HAP-1 (cell line): ENCODE results near the gene SOAT2.
A peak's percentile ranks its signal among the peaks of the same experiment; 100 is the strongest.

Experiments used
- DNase-seq, 2 experiments: peaks; one replicate each; pipeline ENCODE4 v3.0.0-alpha.2; 2016 to 2020; ENCODE audit warnings: low spot score in 2 of 2
- H3K27me3 ChIP-seq: fragments of 250-450 bp; sonication (Bioruptor Pico); 2 replicates; pipeline ENCODE4 v1.5.1; 2020; ENCODE audit warnings: low read depth, mild to moderate bottlenecking, moderate library complexity
- H3K36me3 ChIP-seq: fragments of 250-450 bp; sonication (Bioruptor Pico); replicated peaks from 2 replicates; pipeline ENCODE4 v1.5.1; 2020; ENCODE audit warnings: mild to moderate bottlenecking
- H3K4me1 ChIP-seq: fragments of 250-450 bp; sonication (Bioruptor Pico); 2 replicates; pipeline ENCODE4 v1.5.1; 2020; ENCODE audit warnings: mild to moderate bottlenecking
- H3K4me3 ChIP-seq: fragments of 250-450 bp; sonication (Bioruptor Pico); 2 replicates; pipeline ENCODE4 v1.5.1; 2020; ENCODE audit warnings: mild to moderate bottlenecking, moderate library complexity
- H3K9me3 ChIP-seq: fragments of 250-450 bp; sonication (Bioruptor Pico); 2 replicates; pipeline ENCODE4 v1.5.1; 2020; ENCODE audit warnings: mild to moderate bottlenecking, moderate library complexity
- in situ Hi-C: fragments of 300-500 bp; cut with MboI; formaldehyde crosslinking; loops from 3 replicates; pipeline ENCODE4 v1.14.3; 2020; ENCODE audit warnings: low sequenced_read_pairs, inconsistent platforms, mixed read lengths

Gene SOAT2, protein sequence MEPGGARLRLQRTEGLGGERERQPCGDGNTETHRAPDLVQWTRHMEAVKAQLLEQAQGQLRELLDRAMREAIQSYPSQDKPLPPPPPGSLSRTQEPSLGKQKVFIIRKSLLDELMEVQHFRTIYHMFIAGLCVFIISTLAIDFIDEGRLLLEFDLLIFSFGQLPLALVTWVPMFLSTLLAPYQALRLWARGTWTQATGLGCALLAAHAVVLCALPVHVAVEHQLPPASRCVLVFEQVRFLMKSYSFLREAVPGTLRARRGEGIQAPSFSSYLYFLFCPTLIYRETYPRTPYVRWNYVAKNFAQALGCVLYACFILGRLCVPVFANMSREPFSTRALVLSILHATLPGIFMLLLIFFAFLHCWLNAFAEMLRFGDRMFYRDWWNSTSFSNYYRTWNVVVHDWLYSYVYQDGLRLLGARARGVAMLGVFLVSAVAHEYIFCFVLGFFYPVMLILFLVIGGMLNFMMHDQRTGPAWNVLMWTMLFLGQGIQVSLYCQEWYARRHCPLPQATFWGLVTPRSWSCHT

DNA sequence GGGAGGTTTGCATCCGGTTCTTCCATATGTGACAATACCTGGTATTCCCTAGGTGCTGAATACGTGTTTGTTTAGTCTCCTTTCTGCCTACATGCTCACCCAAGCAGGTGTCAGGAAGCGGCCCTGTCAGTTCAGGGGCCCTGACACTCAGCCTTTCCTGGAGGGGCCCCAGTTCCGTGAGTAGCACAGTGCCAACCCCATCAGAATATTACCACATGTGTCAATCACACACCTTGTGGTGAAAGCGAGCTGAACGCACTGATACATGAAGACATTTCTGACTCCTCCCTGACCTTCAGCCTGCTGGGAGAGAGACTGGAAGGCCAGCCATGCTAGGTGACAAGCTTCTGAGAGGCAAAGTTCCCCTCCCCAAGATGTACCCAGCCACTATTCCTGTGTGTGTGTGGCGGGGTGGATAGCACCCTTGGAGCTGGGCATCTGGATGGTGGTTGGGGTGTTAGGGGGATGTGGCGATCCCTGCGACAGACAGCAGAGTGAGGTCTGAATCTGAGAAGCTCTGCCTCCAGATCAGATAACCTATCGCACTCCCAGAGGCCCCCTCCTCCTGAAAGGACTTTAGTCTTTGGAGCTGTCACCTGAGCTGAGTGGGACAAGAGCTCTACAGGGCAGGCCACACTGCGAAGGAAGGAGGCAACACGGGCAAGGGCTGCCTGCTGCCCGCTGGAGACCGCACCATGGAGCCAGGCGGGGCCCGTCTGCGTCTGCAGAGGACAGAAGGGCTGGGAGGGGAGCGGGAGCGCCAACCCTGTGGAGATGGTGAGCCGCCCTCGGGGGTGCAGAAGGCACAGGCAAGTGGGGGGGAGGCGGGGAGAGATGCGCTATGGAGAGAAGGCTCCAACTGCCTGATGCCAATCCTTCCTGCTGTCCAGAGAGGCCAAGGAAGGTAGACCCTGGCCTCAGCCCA, at the start of gene SOAT2:
Gene SOAT2, plus strand, starts transcription at position 604 of the 925 bp plus-strand sequence. Its CDS starts 92 bp downstream, at position 696.
- in situ Hi-C loops = no loop called here
- Histone ChIP-seq H3K36me3 (no peaks in the 10 kb centered on the region), H3K9me3 (no peaks in the 10 kb centered on the region), H3K27me3 (no peaks in the 10 kb centered on the region), H3K4me3 (no peak within 1 kb of the TSS), H3K4me1 (no peaks in the 10 kb centered on the region; the same call in 1 of the 2 replicates)
- DNase-seq = no peak

DNA sequence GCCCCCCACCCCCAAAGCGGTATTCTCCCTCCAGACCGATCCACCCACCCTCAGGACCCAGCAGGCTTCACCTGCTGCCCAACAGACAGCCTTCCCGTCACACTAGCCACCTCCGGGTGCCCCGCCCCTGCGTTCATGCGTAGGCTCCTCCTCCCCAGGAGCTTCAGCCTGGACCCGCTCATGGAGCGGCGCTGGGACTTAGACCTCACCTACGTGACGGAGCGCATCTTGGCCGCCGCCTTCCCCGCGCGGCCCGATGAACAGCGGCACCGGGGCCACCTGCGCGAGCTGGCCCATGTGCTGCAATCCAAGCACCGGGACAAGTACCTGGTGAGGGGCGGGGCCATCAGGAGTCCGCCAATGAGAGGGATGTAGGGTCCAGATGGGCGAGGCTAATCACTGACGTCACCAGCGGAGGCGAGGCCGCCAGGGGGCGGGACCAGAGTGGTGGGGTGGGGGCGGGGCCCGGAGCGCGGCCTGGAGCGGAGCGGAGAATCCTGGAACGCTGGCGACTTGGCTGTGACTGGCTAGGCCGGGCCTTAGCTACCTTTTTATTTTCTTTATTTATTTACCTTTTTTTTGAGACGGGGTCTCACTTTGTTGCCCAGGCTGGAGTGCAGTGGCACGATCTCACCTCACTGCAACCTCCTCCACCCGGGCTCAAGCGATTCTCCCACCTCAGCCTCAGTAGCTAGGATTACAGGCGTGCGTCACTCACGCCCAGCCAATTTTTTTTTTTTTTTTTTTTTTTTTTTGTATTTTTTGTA, 49.0 kb upstream of the SOAT2 start:
- Histone ChIP-seq H3K36me3 (no peaks in the 10 kb centered on the region), H3K4me3 (peak overlapping the region; percentile 81), H3K4me1 (peaks cover 5% of the 10 kb centered on the region), H3K27me3 (peaks cover 2% of the 10 kb centered on the region; the same call in 1 of the 2 replicates), H3K9me3 (no peaks in the 10 kb centered on the region)
- peak; percentile 91 to 98 for DNase-seq
- in situ Hi-C loops = no loop called here

DNA sequence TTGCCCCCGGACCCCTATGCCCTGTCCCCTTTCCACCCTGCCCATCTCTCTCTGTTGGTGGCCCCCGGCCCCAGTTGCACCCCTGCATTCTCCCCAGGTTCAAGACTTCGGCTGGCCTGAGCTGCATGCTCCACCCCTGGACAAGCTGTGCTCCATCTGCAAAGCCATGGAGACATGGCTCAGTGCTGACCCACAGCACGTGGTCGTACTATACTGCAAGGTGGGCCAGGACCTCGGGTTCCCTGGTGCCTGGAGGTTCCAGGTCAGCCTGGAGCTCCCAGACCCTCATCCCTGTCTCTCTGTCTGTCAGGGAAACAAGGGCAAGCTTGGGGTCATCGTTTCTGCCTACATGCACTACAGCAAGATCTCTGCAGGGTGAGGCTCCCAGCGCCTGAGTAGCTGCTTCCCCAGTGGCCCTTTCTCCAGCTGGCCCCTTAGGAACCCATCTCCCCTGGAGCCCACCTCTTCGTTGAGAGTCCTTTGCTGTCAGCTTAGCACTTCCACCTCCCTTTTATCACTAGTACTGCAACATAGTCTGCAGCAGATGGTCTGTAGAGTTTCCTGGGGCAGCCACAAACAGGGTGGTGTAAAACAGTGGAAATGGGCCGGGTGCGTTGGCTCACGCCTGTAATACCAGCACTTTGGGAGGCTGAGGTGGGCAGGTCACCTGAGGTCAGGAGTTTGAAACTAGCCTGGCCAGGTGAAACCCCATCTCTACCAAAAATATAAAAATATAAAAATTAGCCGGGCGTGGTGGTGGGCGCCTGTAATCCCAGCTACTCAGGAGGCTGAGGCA, 47.6 kb upstream of the SOAT2 start:
- DNase-seq = no peak
- H3K36me3 ChIP-seq = no peaks in the 10 kb centered on the region
- H3K4me3 ChIP-seq = no peak overlapping the region
- H3K9me3 ChIP-seq = no peaks in the 10 kb centered on the region
- in situ Hi-C loops = no loop called here
- no peaks in the 10 kb centered on the region for H3K4me1 ChIP-seq
- H3K27me3 ChIP-seq = peaks cover 12% of the 10 kb centered on the region; the same call in 1 of the 2 replicates

DNA sequence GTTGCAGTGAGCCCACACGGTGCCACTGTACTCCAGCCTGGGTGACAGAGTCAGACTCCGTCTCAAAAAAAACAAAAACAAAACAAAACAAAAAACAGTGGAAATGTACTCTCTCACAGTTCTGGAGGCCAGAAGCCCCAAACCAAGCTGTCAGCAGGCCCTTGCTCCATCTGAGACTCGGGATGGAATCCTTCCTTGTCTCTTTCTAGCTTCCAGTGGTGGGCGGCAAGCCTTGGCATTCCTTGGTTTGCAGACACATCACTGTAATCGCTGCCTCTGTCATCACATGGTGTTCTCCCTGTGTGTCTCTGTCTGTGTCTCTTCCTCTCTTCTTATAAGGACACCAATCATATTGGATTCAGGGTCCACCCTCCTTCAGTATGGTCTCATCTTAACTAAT, 47.0 kb upstream of the SOAT2 start:
- no peak for DNase-seq
- H3K4me3 ChIP-seq = no peak overlapping the region
- no peaks in the 10 kb centered on the region for H3K36me3 ChIP-seq
- H3K4me1 ChIP-seq = no peaks in the 10 kb centered on the region
- no peaks in the 10 kb centered on the region for H3K9me3 ChIP-seq
- H3K27me3 ChIP-seq = peaks cover 15% of the 10 kb centered on the region; the same call in 1 of the 2 replicates
- in situ Hi-C loops = no loop called here

DNA sequence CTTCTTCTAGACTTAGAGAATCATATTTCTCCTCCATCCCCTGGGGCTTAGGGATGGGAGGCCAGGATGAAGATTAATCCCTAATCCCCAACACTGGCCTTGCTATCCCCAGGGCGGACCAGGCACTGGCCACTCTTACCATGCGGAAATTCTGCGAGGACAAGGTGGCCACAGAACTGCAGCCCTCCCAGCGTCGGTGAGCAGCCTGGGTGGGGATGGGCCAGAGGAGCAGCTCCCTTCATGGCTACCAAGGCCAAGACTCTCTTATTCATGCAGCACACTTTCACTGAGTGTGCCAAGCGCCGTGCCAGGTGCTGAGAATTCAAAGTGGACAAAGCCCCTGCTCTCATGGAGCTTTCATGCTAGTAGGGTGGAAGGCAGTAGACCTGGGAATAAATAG, 46.4 kb upstream of the SOAT2 start:
- H3K36me3 ChIP-seq = no peaks in the 10 kb centered on the region
- H3K9me3 ChIP-seq = no peaks in the 10 kb centered on the region
- no peaks in the 10 kb centered on the region for H3K4me1 ChIP-seq
- in situ Hi-C loops = no loop called here
- H3K27me3 ChIP-seq = peaks cover 16% of the 10 kb centered on the region; the same call in 1 of the 2 replicates
- no peak overlapping the region for H3K4me3 ChIP-seq
- no peak for DNase-seq

DNA sequence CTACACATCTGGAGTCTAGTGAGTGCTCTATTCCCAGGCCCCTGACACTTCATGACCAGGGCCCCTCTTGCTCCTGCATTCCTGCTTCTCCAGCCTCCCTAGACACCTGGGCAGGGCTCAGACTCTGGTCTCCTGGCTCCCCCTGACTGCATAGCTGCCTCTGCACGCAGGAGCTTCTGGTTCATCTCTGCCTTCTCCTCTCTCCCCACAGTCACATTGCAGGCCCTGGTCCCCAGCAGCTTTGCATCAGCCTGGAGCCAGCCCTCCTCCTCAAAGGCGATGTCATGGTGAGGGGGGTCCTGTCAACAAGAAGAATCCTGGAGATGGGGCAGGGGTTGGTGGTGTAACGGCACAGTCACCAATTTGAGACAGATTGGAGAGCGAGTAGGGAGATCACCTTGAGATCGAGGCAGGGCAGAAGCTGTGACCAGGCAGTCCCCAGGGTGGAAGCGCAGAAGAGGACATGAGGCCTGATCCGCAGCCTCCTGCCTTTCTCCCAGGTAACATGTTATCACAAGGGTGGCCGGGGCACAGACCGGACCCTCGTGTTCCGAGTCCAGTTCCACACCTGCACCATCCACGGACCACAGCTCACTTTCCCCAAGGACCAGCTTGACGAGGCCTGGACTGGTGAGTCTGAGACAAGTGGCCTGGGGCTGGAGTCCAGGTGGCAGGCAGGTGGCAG, 45.3 kb upstream of the SOAT2 start:
- no peak for DNase-seq
- Histone ChIP-seq H3K9me3 (no peaks in the 10 kb centered on the region), H3K27me3 (peaks cover 16% of the 10 kb centered on the region; the same call in 1 of the 2 replicates), H3K4me1 (no peaks in the 10 kb centered on the region), H3K4me3 (no peak overlapping the region), H3K36me3 (no peaks in the 10 kb centered on the region)
- in situ Hi-C loops = no loop called here

DNA sequence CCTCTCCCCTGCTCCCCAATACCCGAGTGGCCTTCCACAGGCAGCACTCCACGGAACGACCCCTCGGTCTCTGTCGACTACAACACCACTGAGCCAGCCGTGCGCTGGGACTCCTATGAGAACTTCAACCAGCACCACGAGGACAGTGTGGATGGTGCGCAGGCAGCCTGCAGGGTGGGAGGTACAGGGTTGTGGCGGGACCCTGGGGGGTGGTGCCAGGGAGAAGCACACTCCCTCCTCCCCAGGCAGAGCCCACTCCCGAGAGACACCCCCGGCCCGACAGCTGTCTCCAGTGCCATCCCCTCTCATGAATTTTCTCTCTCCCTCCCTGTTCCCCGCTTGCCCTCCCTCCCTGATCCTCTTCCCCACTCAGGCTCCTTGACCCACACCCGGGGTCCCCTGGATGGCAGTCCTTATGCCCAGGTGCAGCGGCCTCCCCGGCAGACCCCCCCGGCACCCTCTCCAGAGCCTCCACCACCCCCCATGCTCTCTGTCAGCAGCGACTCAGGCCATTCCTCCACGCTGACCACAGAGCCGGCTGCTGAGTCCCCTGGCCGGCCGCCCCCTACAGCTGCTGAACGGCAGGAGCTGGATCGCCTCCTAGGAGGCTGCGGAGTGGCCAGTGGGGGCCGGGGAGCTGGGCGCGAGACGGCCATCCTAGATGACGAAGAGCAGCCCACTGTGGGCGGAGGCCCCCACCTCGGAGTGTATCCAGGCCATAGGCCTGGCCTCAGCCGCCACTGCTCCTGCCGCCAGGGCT, 44.4 kb upstream of the SOAT2 start:
- DNase-seq = no peak
- no peak overlapping the region for H3K4me3 ChIP-seq
- no peaks in the 10 kb centered on the region for H3K9me3 ChIP-seq
- in situ Hi-C loops = no loop called here
- H3K36me3 ChIP-seq = no peaks in the 10 kb centered on the region
- H3K27me3 ChIP-seq = peaks cover 16% of the 10 kb centered on the region; the same call in 1 of the 2 replicates
- no peaks in the 10 kb centered on the region for H3K4me1 ChIP-seq

DNA sequence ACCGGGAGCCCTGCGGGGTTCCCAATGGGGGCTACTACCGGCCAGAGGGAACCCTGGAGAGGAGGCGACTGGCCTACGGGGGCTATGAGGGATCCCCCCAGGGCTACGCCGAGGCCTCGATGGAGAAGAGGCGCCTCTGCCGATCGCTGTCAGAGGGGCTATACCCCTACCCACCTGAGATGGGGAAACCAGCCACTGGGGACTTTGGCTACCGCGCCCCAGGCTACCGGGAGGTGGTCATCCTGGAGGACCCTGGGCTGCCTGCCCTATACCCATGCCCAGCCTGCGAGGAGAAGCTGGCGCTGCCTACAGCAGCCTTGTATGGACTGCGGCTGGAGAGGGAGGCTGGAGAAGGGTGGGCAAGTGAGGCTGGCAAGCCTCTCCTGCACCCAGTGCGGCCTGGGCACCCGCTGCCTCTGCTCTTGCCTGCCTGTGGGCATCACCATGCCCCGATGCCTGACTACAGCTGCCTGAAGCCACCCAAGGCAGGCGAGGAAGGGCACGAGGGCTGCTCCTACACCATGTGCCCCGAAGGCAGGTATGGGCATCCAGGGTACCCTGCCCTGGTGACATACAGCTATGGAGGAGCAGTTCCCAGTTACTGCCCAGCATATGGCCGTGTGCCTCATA, 43.7 kb upstream of the SOAT2 start:
- Histone ChIP-seq H3K4me1 (no peaks in the 10 kb centered on the region), H3K9me3 (no peaks in the 10 kb centered on the region), H3K4me3 (no peak overlapping the region), H3K36me3 (peaks cover 3% of the 10 kb centered on the region; the same call in 1 of the 2 replicates), H3K27me3 (peaks cover 16% of the 10 kb centered on the region; the same call in 1 of the 2 replicates)
- in situ Hi-C loops = loop anchor here (10.0 kb wide), 1 partner anchor 225 kb away; no protein-coding TSS in a partner anchor
- no peak for DNase-seq

DNA sequence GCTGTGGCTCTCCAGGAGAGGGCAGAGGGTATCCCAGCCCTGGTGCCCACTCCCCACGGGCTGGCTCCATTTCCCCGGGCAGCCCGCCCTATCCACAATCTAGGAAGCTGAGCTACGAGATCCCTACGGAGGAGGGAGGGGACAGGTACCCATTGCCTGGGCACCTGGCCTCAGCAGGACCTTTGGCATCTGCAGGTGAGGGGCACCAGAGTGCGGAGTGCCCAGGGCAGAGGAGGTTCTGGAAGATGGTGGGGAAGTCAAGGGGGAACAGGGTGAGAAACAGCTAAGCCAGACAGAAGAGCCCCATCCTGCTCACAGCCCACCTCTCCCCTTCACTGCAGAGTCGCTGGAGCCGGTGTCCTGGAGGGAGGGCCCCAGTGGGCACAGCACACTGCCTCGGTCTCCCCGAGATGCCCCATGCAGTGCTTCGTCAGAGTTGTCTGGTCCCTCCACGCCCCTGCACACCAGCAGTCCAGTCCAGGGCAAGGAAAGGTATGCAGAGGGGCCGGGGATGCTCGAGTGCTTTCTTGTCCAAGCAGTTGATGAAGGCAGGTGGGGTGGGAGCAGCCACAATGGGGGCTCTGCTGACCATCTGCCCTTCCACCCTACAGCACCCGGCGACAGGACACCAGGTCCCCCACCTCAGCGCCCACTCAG, 43.1 kb upstream of the SOAT2 start:
- H3K36me3 ChIP-seq = peaks cover 3% of the 10 kb centered on the region; the same call in 1 of the 2 replicates
- no peaks in the 10 kb centered on the region for H3K9me3 ChIP-seq
- H3K4me1 ChIP-seq = no peaks in the 10 kb centered on the region
- in situ Hi-C loops = loop anchor here (10.0 kb wide), 1 partner anchor 225 kb away; no protein-coding TSS in a partner anchor
- no peak for DNase-seq
- H3K4me3 ChIP-seq = no peak overlapping the region
- H3K27me3 ChIP-seq = peaks cover 16% of the 10 kb centered on the region; the same call in 1 of the 2 replicates

DNA sequence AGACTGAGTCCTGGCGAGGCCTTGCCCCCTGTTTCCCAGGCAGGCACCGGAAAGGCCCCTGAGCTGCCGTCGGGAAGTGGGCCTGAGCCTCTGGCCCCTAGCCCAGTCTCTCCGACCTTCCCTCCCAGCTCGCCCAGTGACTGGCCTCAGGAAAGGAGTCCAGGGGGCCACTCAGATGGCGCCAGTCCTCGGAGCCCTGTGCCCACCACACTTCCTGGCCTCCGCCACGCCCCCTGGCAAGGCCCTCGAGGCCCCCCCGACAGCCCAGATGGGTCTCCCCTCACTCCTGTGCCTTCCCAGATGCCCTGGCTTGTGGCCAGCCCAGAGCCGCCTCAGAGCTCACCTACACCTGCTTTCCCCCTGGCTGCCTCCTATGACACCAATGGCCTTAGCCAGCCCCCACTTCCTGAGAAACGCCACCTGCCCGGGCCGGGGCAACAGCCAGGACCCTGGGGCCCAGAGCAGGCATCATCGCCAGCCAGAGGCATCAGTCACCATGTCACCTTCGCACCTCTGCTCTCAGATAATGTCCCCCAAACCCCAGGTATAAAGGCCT, 42.5 kb upstream of the SOAT2 start:
- H3K4me3 ChIP-seq = no peak overlapping the region
- H3K9me3 ChIP-seq = no peaks in the 10 kb centered on the region
- peaks cover 8% of the 10 kb centered on the region; the same call in 1 of the 2 replicates for H3K36me3 ChIP-seq
- H3K27me3 ChIP-seq = peaks cover 16% of the 10 kb centered on the region; the same call in 1 of the 2 replicates
- DNase-seq = no peak
- in situ Hi-C loops = loop anchor here (10.0 kb wide), 1 partner anchor 224 kb away; no protein-coding TSS in a partner anchor
- no peaks in the 10 kb centered on the region for H3K4me1 ChIP-seq
